ENCODE data around the gene OR6B2. TPM values are rescaled to one million over a fixed set of nuclear protein-coding genes. Genes with fewer than 3 reads are reported as not detected.
A peak's percentile ranks its signal among the peaks of the same experiment; 100 is the strongest.

The OR6B2 gene
- total RNA-seq, 3 donors from 2014 or later (not counting 1 experiment from before 2014, with no cell fraction given), result not detected

GRCh38 chr2:239991689-239992314, 38.4 kb downstream of the OR6B2 start:
- peak; percentile 98 for TF ChIP-seq CTCF (IDR thresholded peaks at IDR 0.05)
- Mint-ChIP-seq H3K27me3 (ENCODE audit: low read depth in 2 of 2) (no peaks in the 10 kb centered on the region), H3K4me3 (no peak overlapping the region), H3K4me1 (peaks cover 7 to 8% of the 10 kb centered on the region in 2 donors), H3K9me3 (no peaks in the 10 kb centered on the region), H3K36me3 (peaks cover 10% of the 10 kb centered on the region), H3K27ac (no peak overlapping the region)
- peak; percentile 60 to 76 (median 74) for ATAC-seq
- no peaks in the 10 kb centered on the region for H3K9me3 ChIP-seq (ENCODE audit: control insufficient read depth, insufficient read depth, low read length)
- no peaks in the 10 kb centered on the region for H3K4me1 ChIP-seq (ENCODE audit: control insufficient read depth, insufficient read depth, low read length)
- no peak overlapping the region for H3K4me3 ChIP-seq (ENCODE audit: low read length)
- 5% methylated on average over 3 of the region's 3 CpGs for WGBS (ENCODE audit: insufficient coverage)
- H3K36me3 ChIP-seq (ENCODE audit: control insufficient read depth, insufficient read depth, low read length), result peaks cover 41% of the 10 kb centered on the region
- intact Hi-C loops (cut with micrococcal nuclease), result loop anchor here (1.0 kb wide), 2 partner anchors 58 to 957 kb away; no protein-coding TSS in a partner anchor
- no peak overlapping the region for H3K27ac ChIP-seq (ENCODE audit: low read length)
- H3K27me3 ChIP-seq (ENCODE audit: control insufficient read depth, insufficient read depth, low read length), result no peaks in the 10 kb centered on the region
- DNase-seq, result peak in 1 of 2 donors; percentile 71

- intact Hi-C loops (cut with micrococcal nuclease), result loop anchor here (1.0 kb wide), 2 partner anchors 57 to 956 kb away; no protein-coding TSS in a partner anchor
- H3K4me3 ChIP-seq (ENCODE audit: low read length), result no peak overlapping the region
- H3K27me3 ChIP-seq (ENCODE audit: control insufficient read depth, insufficient read depth, low read length), result no peaks in the 10 kb centered on the region
- H3K36me3 Mint-ChIP-seq, result peaks cover 17% of the 10 kb centered on the region
- no peaks in the 10 kb centered on the region for H3K4me1 ChIP-seq (ENCODE audit: control insufficient read depth, insufficient read depth, low read length)
- no peak overlapping the region for H3K4me3 Mint-ChIP-seq
- 97% methylated on average over 14 of the region's 14 CpGs for WGBS (ENCODE audit: insufficient coverage)
- H3K9me3 Mint-ChIP-seq, result no peaks in the 10 kb centered on the region
- ATAC-seq, result no peak
- H3K27ac Mint-ChIP-seq, result no peak overlapping the region
- H3K36me3 ChIP-seq (ENCODE audit: control insufficient read depth, insufficient read depth, low read length), result peaks cover 48% of the 10 kb centered on the region
- no peaks in the 10 kb centered on the region for H3K9me3 ChIP-seq (ENCODE audit: control insufficient read depth, insufficient read depth, low read length)
- no peak overlapping the region for H3K27ac ChIP-seq (ENCODE audit: low read length)
- peaks cover 7 to 8% of the 10 kb centered on the region in 2 donors for H3K4me1 Mint-ChIP-seq
- DNase-seq, result no peak
- H3K27me3 Mint-ChIP-seq (ENCODE audit: low read depth in 2 of 2), result no peaks in the 10 kb centered on the region
- no peak for TF ChIP-seq CTCF (IDR thresholded peaks at IDR 0.05)
These were observed 39.3 kb downstream of the OR6B2 start for GRCh38 chr2:239990966-239991365.

- H3K27me3 ChIP-seq (ENCODE audit: control insufficient read depth, insufficient read depth, low read length), result no peaks in the 10 kb centered on the region
- Mint-ChIP-seq H3K27ac (no peak overlapping the region), H3K4me1 (peaks cover 0 to 31% of the 10 kb centered on the region in 2 donors), H3K27me3 (ENCODE audit: low read depth in 2 of 2) (no peaks in the 10 kb centered on the region), H3K4me3 (no peak overlapping the region), H3K9me3 (peaks cover 0 to 4% of the 10 kb centered on the region in 2 donors), H3K36me3 (peaks cover 24% of the 10 kb centered on the region)
- H3K36me3 ChIP-seq (ENCODE audit: control insufficient read depth, insufficient read depth, low read length), result peaks cover 63% of the 10 kb centered on the region
- WGBS (ENCODE audit: insufficient coverage), result 98% methylated on average over 4 of the region's 5 CpGs
- intact Hi-C loops (cut with micrococcal nuclease), result no loop called here
- no peak for TF ChIP-seq CTCF (IDR thresholded peaks at IDR 0.05)
- H3K27ac ChIP-seq (ENCODE audit: low read length), result no peak overlapping the region
- no peak for DNase-seq
- H3K4me3 ChIP-seq (ENCODE audit: low read length), result no peak overlapping the region
- no peaks in the 10 kb centered on the region for H3K9me3 ChIP-seq (ENCODE audit: control insufficient read depth, insufficient read depth, low read length)
- no peak for ATAC-seq
- no peaks in the 10 kb centered on the region for H3K4me1 ChIP-seq (ENCODE audit: control insufficient read depth, insufficient read depth, low read length)
These were observed 44.9 kb downstream of the OR6B2 start for GRCh38 chr2:239985356-239985755.

Data from natural killer cell (primary cell).